ENCODE measurements around the gene AHI1. TPM values are rescaled to one million over a fixed set of nuclear protein-coding genes. Genes with fewer than 3 reads are reported as not detected.

The AHI1 gene
- total RNA-seq, 1 experiment from 2014 or later, result 11.3 TPM

DNA sequence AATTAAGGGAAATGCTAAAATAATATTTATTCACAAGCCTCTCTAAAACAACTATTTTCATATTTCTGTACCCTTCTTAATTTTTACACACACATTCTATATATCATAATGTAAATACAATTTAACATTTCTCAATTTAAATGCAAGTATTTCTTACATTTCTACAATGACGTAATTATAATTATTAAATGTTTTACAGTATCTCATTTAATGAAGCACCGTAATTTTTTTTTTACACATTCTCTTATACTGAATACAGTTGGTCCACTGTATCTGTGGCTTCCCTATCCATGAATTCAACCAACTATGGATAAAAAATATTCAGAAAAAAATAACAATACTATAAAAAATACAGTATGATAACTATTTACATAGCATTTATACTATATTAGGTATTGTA is 85.7 kb downstream of the AHI1 start:
- H3K9me3 ChIP-seq, result no peaks in the 10 kb centered on the region
- H3K4me3 ChIP-seq (ENCODE audit: low read depth, low read length), result no peak overlapping the region
- no peaks in the 10 kb centered on the region for H3K27me3 Mint-ChIP-seq (ENCODE audit: insufficient read depth, unreplicated experiment)
- CTCF ChIA-PET, result interaction anchor here (0.5 to 0.6 kb wide), 2 partner anchors 267 to 283 kb away, joined by 3 read pairs; no protein-coding TSS in a partner anchor
- TF ChIP-seq, protein P1, sequence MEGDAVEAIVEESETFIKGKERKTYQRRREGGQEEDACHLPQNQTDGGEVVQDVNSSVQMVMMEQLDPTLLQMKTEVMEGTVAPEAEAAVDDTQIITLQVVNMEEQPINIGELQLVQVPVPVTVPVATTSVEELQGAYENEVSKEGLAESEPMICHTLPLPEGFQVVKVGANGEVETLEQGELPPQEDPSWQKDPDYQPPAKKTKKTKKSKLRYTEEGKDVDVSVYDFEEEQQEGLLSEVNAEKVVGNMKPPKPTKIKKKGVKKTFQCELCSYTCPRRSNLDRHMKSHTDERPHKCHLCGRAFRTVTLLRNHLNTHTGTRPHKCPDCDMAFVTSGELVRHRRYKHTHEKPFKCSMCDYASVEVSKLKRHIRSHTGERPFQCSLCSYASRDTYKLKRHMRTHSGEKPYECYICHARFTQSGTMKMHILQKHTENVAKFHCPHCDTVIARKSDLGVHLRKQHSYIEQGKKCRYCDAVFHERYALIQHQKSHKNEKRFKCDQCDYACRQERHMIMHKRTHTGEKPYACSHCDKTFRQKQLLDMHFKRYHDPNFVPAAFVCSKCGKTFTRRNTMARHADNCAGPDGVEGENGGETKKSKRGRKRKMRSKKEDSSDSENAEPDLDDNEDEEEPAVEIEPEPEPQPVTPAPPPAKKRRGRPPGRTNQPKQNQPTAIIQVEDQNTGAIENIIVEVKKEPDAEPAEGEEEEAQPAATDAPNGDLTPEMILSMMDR (IDR thresholded peaks at IDR 0.05; ENCODE audit: insufficient read depth in 1 of 2, low read depth in 1 of 2, low read length in 1 of 2, severe bottlenecking in 1 of 2, unreplicated experiment in 1 of 2), result no peak
- H3K4me1 ChIP-seq, result no peaks in the 10 kb centered on the region
- H3K27ac Mint-ChIP-seq (ENCODE audit: unreplicated experiment), result no peak overlapping the region
- intact Hi-C loops (cut with micrococcal nuclease; ENCODE audit: unreplicated experiment), result loop anchor here (1.0 kb wide), 1 partner anchor 267 kb away; no protein-coding TSS in a partner anchor
- no peak for DNase-seq
- H3K27me3 ChIP-seq (replicated peaks; ENCODE audit: control insufficient read depth, insufficient read depth, low read length), result no peaks in the 10 kb centered on the region
- H3K4me1 Mint-ChIP-seq (ENCODE audit: low read depth, unreplicated experiment), result no peaks in the 10 kb centered on the region
- no peak overlapping the region for H3K4me3 Mint-ChIP-seq (ENCODE audit: unreplicated experiment)
- no peaks in the 10 kb centered on the region for H3K9me3 Mint-ChIP-seq (ENCODE audit: unreplicated experiment)
- H3K36me3 Mint-ChIP-seq (ENCODE audit: insufficient read depth, unreplicated experiment), result no peaks in the 10 kb centered on the region
- no peaks in the 10 kb centered on the region for H3K36me3 ChIP-seq (ENCODE audit: control insufficient read depth, insufficient read depth, low read length)
- no TSS peak for BruUV-seq (replicated peaks)
- POLR2A ChIA-PET, result no interaction called here

- H3K27me3 Mint-ChIP-seq (ENCODE audit: insufficient read depth, unreplicated experiment), result no peaks in the 10 kb centered on the region
These were observed 86.2 kb downstream of the AHI1 start for GRCh38 chr6:135411339-135411738.

DNA sequence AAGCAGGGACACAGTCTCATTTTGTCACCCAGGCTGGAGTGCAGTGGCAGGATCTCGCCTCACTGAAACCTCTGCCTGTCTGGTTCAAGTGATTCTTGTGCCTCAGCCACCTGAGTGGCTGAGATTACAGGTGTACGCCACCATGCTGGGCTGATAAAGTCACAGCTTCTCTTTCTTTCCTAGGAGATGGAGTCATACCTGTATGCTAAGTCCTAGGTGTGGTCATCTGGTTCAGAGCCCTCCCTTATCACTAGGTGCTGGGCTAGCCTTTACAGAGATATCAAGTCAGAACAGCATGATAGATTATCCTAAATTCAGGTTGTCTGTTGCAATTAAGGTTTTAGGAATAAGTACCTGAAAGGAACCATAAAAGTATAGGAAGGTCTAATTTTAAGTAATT is 86.7 kb downstream of the AHI1 start:
- H3K4me3 ChIP-seq (ENCODE audit: low read depth, low read length), result no peak overlapping the region
- no peak overlapping the region for H3K27ac Mint-ChIP-seq (ENCODE audit: unreplicated experiment)
- H3K27me3 Mint-ChIP-seq (ENCODE audit: insufficient read depth, unreplicated experiment), result no peaks in the 10 kb centered on the region
- BruUV-seq (replicated peaks), result no TSS peak
- POLR2A ChIA-PET, result no interaction called here
- no peaks in the 10 kb centered on the region for H3K36me3 Mint-ChIP-seq (ENCODE audit: insufficient read depth, unreplicated experiment)
- no peaks in the 10 kb centered on the region for H3K4me1 ChIP-seq
- no peaks in the 10 kb centered on the region for H3K27me3 ChIP-seq (replicated peaks; ENCODE audit: control insufficient read depth, insufficient read depth, low read length)
- H3K36me3 ChIP-seq (ENCODE audit: control insufficient read depth, insufficient read depth, low read length), result no peaks in the 10 kb centered on the region
- TF ChIP-seq, protein P1 (IDR thresholded peaks at IDR 0.05; ENCODE audit: insufficient read depth in 1 of 2, low read depth in 1 of 2, low read length in 1 of 2, severe bottlenecking in 1 of 2, unreplicated experiment in 1 of 2), result no peak
- H3K9me3 Mint-ChIP-seq (ENCODE audit: unreplicated experiment), result no peaks in the 10 kb centered on the region
- H3K4me3 Mint-ChIP-seq (ENCODE audit: unreplicated experiment), result no peak overlapping the region
- H3K4me1 Mint-ChIP-seq (ENCODE audit: low read depth, unreplicated experiment), result no peaks in the 10 kb centered on the region
- no peaks in the 10 kb centered on the region for H3K9me3 ChIP-seq
- no peak for DNase-seq
- intact Hi-C loops (cut with micrococcal nuclease; ENCODE audit: unreplicated experiment), result loop anchor here (1.0 kb wide), 1 partner anchor 266 kb away; no protein-coding TSS in a partner anchor
- CTCF ChIA-PET, result no interaction called here

More at GRCh38 chr6:135411339-135411738, 86.2 kb downstream of the AHI1 start:
- no peaks in the 10 kb centered on the region for H3K36me3 ChIP-seq (ENCODE audit: control insufficient read depth, insufficient read depth, low read length)
- no peak overlapping the region for H3K27ac Mint-ChIP-seq (ENCODE audit: unreplicated experiment)
- TF ChIP-seq, protein P1 (IDR thresholded peaks at IDR 0.05; ENCODE audit: insufficient read depth in 1 of 2, low read depth in 1 of 2, low read length in 1 of 2, severe bottlenecking in 1 of 2, unreplicated experiment in 1 of 2), result peak; percentile 43 to 44
- no peaks in the 10 kb centered on the region for H3K4me1 ChIP-seq
- H3K36me3 Mint-ChIP-seq (ENCODE audit: insufficient read depth, unreplicated experiment), result no peaks in the 10 kb centered on the region
- ChIA-PET POLR2A (no interaction called here), CTCF (interaction anchor here (0.5 to 0.6 kb wide), 2 partner anchors 267 to 282 kb away, joined by 3 read pairs; no protein-coding TSS in a partner anchor)
- no peaks in the 10 kb centered on the region for H3K9me3 ChIP-seq
- intact Hi-C loops (cut with micrococcal nuclease; ENCODE audit: unreplicated experiment), result loop anchor here (1.0 kb wide), 1 partner anchor 266 kb away; no protein-coding TSS in a partner anchor
- peak in 1 of 2 experiments; percentile 2 for DNase-seq
- no peak overlapping the region for H3K4me3 Mint-ChIP-seq (ENCODE audit: unreplicated experiment)
- H3K4me3 ChIP-seq (ENCODE audit: low read depth, low read length), result no peak overlapping the region
- no peaks in the 10 kb centered on the region for H3K27me3 ChIP-seq (replicated peaks; ENCODE audit: control insufficient read depth, insufficient read depth, low read length)
- H3K9me3 Mint-ChIP-seq (ENCODE audit: unreplicated experiment), result no peaks in the 10 kb centered on the region
- BruUV-seq (replicated peaks), result no TSS peak
- H3K4me1 Mint-ChIP-seq (ENCODE audit: low read depth, unreplicated experiment), result no peaks in the 10 kb centered on the region

All from Caco-2 (cell line).